Ishikawa (cell line): ENCODE measurements around the gene PDK3.

ENCODE experiments used
- CEBPB ChIP-seq: IDR thresholded peaks from 2 replicates; pipeline ENCODE4 v1.6.1; 2012
- CREB1 ChIP-seq: IDR thresholded peaks from 2 replicates; pipeline ENCODE4 v1.6.1; 2012; ENCODE audit warnings: low read depth
- EGR1 ChIP-seq: IDR thresholded peaks from 2 replicates; pipeline ENCODE4 v1.6.1; 2012
- EP300 ChIP-seq: IDR thresholded peaks from 2 replicates; pipeline ENCODE4 v1.6.1; 2012; ENCODE audit warnings: borderline replicate concordance
- FOXM1 ChIP-seq: IDR thresholded peaks from 2 replicates; pipeline ENCODE4 v1.6.1; 2012; ENCODE audit warnings: low read depth, borderline replicate concordance
- MAX ChIP-seq: IDR thresholded peaks from 2 replicates; pipeline ENCODE4 v1.6.1; 2012
- NFIC ChIP-seq: IDR thresholded peaks from 2 replicates; pipeline ENCODE4 v1.6.1; 2012
- RAD21 ChIP-seq: IDR thresholded peaks from 2 replicates; pipeline ENCODE4 v1.6.1; 2012; ENCODE audit warnings: low read depth
- REST ChIP-seq: IDR thresholded peaks from 2 replicates; pipeline ENCODE4 v1.6.1; 2012; ENCODE audit warnings: low read depth, mild to moderate bottlenecking
- TAF1 ChIP-seq: IDR thresholded peaks from 2 replicates; pipeline ENCODE4 v1.6.1; 2012; ENCODE audit warnings: low read depth, mild to moderate bottlenecking
- TCF12 ChIP-seq: IDR thresholded peaks from 2 replicates; pipeline ENCODE4 v1.6.1; 2012; ENCODE audit warnings: low read depth
- TEAD4 ChIP-seq: IDR thresholded peaks from 2 replicates; pipeline ENCODE4 v1.6.1; 2012
- USF1 ChIP-seq: IDR thresholded peaks from 2 replicates; pipeline ENCODE4 v1.6.1; 2012
- YY1 ChIP-seq: IDR thresholded peaks from 2 replicates; pipeline ENCODE4 v1.6.1; 2012; ENCODE audit warnings: low read depth
- ZBTB7A ChIP-seq: IDR thresholded peaks from 2 replicates; pipeline ENCODE4 v1.6.1; 2012; ENCODE audit warnings: low read depth

The PDK3 gene

GRCh38 chrX:24485323-24485722 lies 20.2 kb downstream of the PDK3 start:
- TF ChIP-seq YY1: no peak
- TF ChIP-seq TEAD4: no peak
- TF ChIP-seq CEBPB: no peak
- TF ChIP-seq NFIC: no peak

GRCh38 chrX:24485976-24486680 lies 21.0 kb downstream of the PDK3 start:
- TF ChIP-seq NFIC: no peak

GRCh38 chrX:24487571-24487970 lies 22.5 kb downstream of the PDK3 start:
- TF ChIP-seq TCF12 (no peak), RAD21 (no peak), REST (no peak)

GRCh38 chrX:24491741-24492140 lies 26.7 kb downstream of the PDK3 start:
- TF ChIP-seq FOXM1 (no peak), USF1 (no peak), MAX (no peak), ZBTB7A (no peak), TCF12 (no peak), EGR1 (no peak)

- no peak for TF ChIP-seq RAD21
- no peak for TF ChIP-seq MAX
- no peak for TF ChIP-seq TAF1
- no peak for TF ChIP-seq FOXM1
- no peak for TF ChIP-seq NFIC
- TF ChIP-seq CREB1: no peak
- no peak for TF ChIP-seq CEBPB
- TF ChIP-seq ZBTB7A: no peak
Observed at GRCh38 chrX:24493740-24494581, 28.9 kb downstream of the PDK3 start.

GRCh38 chrX:24494647-24495075 lies 29.6 kb downstream of the PDK3 start:
- TF ChIP-seq NFIC: no peak
- TF ChIP-seq TEAD4: no peak
- TF ChIP-seq RAD21: no peak
- TF ChIP-seq TAF1: no peak
- no peak for TF ChIP-seq EP300
- TF ChIP-seq EGR1: no peak

- TF ChIP-seq RAD21: no peak
- no peak for TF ChIP-seq ZBTB7A
- TF ChIP-seq USF1: no peak
- TF ChIP-seq TCF12: no peak
- no peak for TF ChIP-seq CREB1
- TF ChIP-seq EP300: no peak
- no peak for TF ChIP-seq TAF1
- no peak for TF ChIP-seq MAX
- TF ChIP-seq TEAD4: no peak
- TF ChIP-seq NFIC: no peak
- no peak for TF ChIP-seq CEBPB
- TF ChIP-seq EGR1: no peak
- TF ChIP-seq FOXM1: no peak
- no peak for TF ChIP-seq YY1
- no peak for TF ChIP-seq REST
Observed at GRCh38 chrX:24495700-24496099, 30.6 kb downstream of the PDK3 start.
